Trophoblast cell (in vitro differentiated cells and primary cell): Measurements from ENCODE around the gene MPV17.
A peak's percentile ranks its signal among the peaks of the same experiment; 100 is the strongest.

ENCODE experiments used
- DNase-seq, 2 donors: peaks; one replicate each; pipeline ENCODE4 v3.0.0-alpha.2; 2016
- H2AFZ ChIP-seq: 2 replicates; pipeline ENCODE4 v1.6.1; 2013; ENCODE audit warnings: low read length, moderate library complexity, mild to moderate bottlenecking; ENCODE audit not compliant: insufficient read depth, poor library complexity
- H2AK5ac ChIP-seq: 2 replicates; pipeline ENCODE4 v1.6.1; 2013; ENCODE audit warnings: mild to moderate bottlenecking, low read length
- H2BK120ac ChIP-seq: 2 replicates; pipeline ENCODE4 v1.6.1; 2013; ENCODE audit warnings: low read length, mild to moderate bottlenecking, moderate library complexity; ENCODE audit not compliant: insufficient read depth, poor library complexity
- H2BK12ac ChIP-seq: 2 replicates; pipeline ENCODE4 v1.6.1; 2013; ENCODE audit warnings: mild to moderate bottlenecking, low read length, moderate library complexity
- H2BK5ac ChIP-seq: 2 replicates; pipeline ENCODE4 v1.6.1; 2013; ENCODE audit warnings: low read length, low read depth, moderate library complexity, mild to moderate bottlenecking; ENCODE audit not compliant: poor library complexity
- H3K14ac ChIP-seq: 2 replicates; pipeline ENCODE4 v1.6.1; 2013; ENCODE audit warnings: mild to moderate bottlenecking, low read length
- H3K18ac ChIP-seq: 2 replicates; pipeline ENCODE4 v1.6.1; 2013; ENCODE audit warnings: mild to moderate bottlenecking, low read length
- H3K23ac ChIP-seq: 2 replicates; pipeline ENCODE4 v1.6.1; 2013; ENCODE audit warnings: low read length
- H3K27ac ChIP-seq: 2 replicates; pipeline ENCODE4 v1.5.1; 2013; ENCODE audit warnings: low read depth, mild to moderate bottlenecking, inconsistent platforms, low read length, moderate library complexity
- H3K27me3 ChIP-seq: 2 replicates; pipeline ENCODE4 v1.6.1; 2013; ENCODE audit warnings: inconsistent platforms, mild to moderate bottlenecking, low read length, moderate library complexity; ENCODE audit not compliant: insufficient read depth
- H3K36me3 ChIP-seq, 2 experiments: 1 replicate in 1 of 2; 2 replicates in 1 of 2; pipeline ENCODE4 v1.6.1; 2013; ENCODE audit warnings: low read length in 2 of 2, mild to moderate bottlenecking in 2 of 2, moderate library complexity in 1 of 2; ENCODE audit not compliant: insufficient read depth in 2 of 2, control insufficient read depth in 1 of 2
- H3K4ac ChIP-seq: 2 replicates; pipeline ENCODE4 v1.6.1; 2013; ENCODE audit warnings: low read depth, mild to moderate bottlenecking, low read length, moderate library complexity
- H3K4me1 ChIP-seq, 2 experiments: 1 replicate in 1 of 2; 2 replicates in 1 of 2; pipeline ENCODE4 v1.6.1; 2013; ENCODE audit warnings: low read length in 2 of 2, mild to moderate bottlenecking in 2 of 2, moderate library complexity in 1 of 2; ENCODE audit not compliant: insufficient read depth in 2 of 2, control insufficient read depth in 1 of 2
- H3K4me2 ChIP-seq: 2 replicates; pipeline ENCODE4 v1.6.1; 2013; ENCODE audit warnings: inconsistent platforms, mild to moderate bottlenecking, low read length, moderate library complexity
- H3K4me3 ChIP-seq: 2 replicates; pipeline ENCODE4 v1.5.1; 2013; ENCODE audit warnings: mild to moderate bottlenecking, low read depth, low read length, inconsistent platforms
- H3K79me1 ChIP-seq: one replicate; pipeline ENCODE4 v1.6.1; 2013; ENCODE audit warnings: low read length
- H3K79me2 ChIP-seq: 2 replicates; pipeline ENCODE4 v1.6.1; 2013; ENCODE audit warnings: low read length, mild to moderate bottlenecking; ENCODE audit not compliant: control insufficient read depth, insufficient read depth, poor library complexity
- H3K9ac ChIP-seq: 2 replicates; pipeline ENCODE4 v1.6.1; 2013; ENCODE audit warnings: mild to moderate bottlenecking, low read length
- H3K9me3 ChIP-seq: 2 replicates; pipeline ENCODE4 v1.6.1; 2013; ENCODE audit warnings: low read depth, mild to moderate bottlenecking, control low read depth, inconsistent platforms, low read length; ENCODE audit not compliant: insufficient read depth
- H4K12ac ChIP-seq: 2 replicates; pipeline ENCODE4 v1.6.1; 2013; ENCODE audit warnings: low read depth, mild to moderate bottlenecking, low read length, moderate library complexity
- H4K8ac ChIP-seq: 2 replicates; pipeline ENCODE4 v1.6.1; 2013; ENCODE audit warnings: low read depth, mild to moderate bottlenecking, low read length, moderate library complexity
- H4K91ac ChIP-seq: one replicate; pipeline ENCODE4 v1.6.1; 2013; ENCODE audit warnings: low read depth, mild to moderate bottlenecking, low read length, moderate library complexity
- WGBS: extraction: QIAGEN DNeasy Blood & Tissue Kit; methylation state at CpG from one replicate; pipeline ENCODE4 v1.1.7; 2013; ENCODE audit warnings: missing lambda C conversion rate; ENCODE audit not compliant: insufficient read length, insufficient coverage; ENCODE audit errors: extremely low coverage; 5-methylcytosine and 5-hydroxymethylcytosine counted together

The MPV17 gene

DNA sequence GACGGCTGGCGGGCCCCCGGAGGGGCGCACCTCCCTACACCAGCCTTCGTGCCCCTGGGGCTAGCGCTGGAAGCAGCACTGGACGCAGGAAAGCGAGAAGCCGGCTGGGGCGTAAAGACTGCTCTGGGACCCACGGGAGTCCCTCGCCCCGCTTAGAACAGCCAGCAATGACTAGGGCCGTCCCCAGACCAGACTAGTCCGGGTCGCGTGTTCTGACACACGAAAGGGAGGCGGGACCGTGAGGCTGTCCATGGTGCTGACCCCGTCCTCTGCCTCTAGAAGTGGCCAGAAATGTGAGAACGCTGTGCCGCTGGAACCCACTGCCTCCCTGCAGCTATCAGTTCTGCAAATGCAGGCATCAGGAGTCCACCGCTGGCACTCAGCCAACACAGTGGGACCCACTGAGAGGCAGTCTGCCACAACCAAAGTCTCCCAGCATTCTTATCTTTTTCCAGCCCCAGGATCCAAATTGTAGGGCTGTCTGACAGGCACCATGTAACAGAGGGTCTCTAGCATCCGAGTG is 14.5 kb downstream of the MPV17 start, which contains the start of gene UCN:
TSS of gene UCN (minus strand) at position 87 of the 523 bp plus-strand sequence. CDS start 550 bp downstream, outside the sequence.
- DNase-seq: peak; percentile 46 to 57
- Histone ChIP-seq H3K14ac (no peak within 1 kb of the TSS), H3K79me2 (no peaks in the 10 kb centered on the region), H3K4me2 (peak within 1 kb of the TSS; percentile 42), H2AFZ (no peak within 1 kb of the TSS), H3K4me1 (peaks cover 4 to 10% of the 10 kb centered on the region in 2 experiments), H3K4me3 (no peak within 1 kb of the TSS), H3K27me3 (peaks cover 31% of the 10 kb centered on the region), H2BK12ac (no peak within 1 kb of the TSS), H4K8ac (no peak within 1 kb of the TSS), H2BK5ac (no peak within 1 kb of the TSS), H2BK120ac (no peak within 1 kb of the TSS), H3K9me3 (peaks cover 8% of the 10 kb centered on the region), H3K23ac (no peak within 1 kb of the TSS), H3K79me1 (no peaks in the 10 kb centered on the region), H4K91ac (no peak within 1 kb of the TSS), H3K36me3 (peaks cover 3 to 11% of the 10 kb centered on the region in 2 experiments), H3K9ac (no peak within 1 kb of the TSS), H3K18ac (no peak within 1 kb of the TSS), H4K12ac (no peak within 1 kb of the TSS), H3K27ac (no peak within 1 kb of the TSS), H2AK5ac (no peak within 1 kb of the TSS), H3K4ac (no peak within 1 kb of the TSS)
- no CpG with 5 or more reads among the region's 25 CpGs for WGBS

DNA sequence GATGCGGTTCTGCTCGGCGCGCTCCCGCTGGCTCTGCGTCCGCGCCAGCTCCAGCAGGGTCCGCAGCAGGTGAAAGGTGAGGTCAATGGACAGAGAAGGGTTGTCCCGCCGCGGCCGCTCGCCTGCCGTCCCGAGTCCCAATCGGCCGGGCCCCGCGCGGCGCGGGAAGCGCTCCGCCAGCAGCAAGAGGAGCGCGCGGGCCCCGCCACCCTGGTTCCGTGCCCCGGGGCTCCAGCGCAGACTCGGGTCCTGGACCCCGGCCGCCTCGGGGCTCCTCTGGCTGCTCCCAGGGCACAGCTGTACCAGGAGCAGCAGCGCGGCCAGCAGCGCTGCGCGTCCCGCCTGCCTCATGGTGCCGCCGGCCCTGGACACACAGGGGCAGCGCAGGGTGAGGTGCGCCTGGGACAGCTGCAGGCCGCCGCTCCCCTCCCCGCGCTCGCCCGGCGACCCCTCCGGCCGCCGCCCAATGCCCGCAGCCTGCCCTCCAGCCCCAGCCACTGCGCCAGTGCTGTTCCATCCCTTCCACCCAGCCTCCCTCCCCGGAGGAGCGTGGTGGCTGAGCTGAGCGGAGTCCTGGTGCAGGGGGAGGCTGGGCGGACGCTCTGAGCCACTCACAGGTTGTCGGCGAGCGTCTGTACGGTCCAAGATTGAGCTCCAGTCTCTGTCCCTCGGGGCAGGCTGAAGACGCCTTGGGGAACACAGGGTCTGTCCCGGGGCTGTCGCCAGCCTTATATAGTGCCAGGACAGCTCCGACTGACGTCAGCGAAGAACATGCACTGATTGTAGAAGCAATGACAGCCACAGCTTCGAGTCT is 15.1 kb downstream of the MPV17 start:
- WGBS: no CpG with 5 or more reads among the region's 75 CpGs

DNA sequence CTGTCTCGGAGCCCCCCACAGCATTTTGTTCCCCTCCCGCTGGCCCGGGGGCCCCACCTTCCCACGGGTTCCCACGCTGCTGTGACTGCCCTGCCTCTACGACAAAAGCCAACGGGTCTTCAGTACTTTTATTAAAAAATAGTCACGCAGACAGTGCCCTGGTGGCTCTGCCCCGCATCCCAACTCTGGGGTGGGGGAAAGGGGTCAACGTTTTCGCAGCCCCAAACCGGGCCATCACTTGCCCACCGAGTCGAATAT is 15.7 kb downstream of the MPV17 start:
- Histone ChIP-seq H2BK5ac (no peak overlapping the region), H3K23ac (no peak overlapping the region), H2AFZ (no peak overlapping the region), H4K91ac (no peak overlapping the region), H3K4me3 (no peak overlapping the region), H3K14ac (no peak overlapping the region), H4K12ac (no peak overlapping the region), H2BK12ac (no peak overlapping the region), H3K4ac (no peak overlapping the region), H3K4me1 (peaks cover 0 to 10% of the 10 kb centered on the region in 2 experiments), H2AK5ac (no peak overlapping the region), H3K36me3 (peaks cover 3 to 11% of the 10 kb centered on the region in 2 experiments), H3K79me2 (no peaks in the 10 kb centered on the region), H3K9ac (no peak overlapping the region), H3K27me3 (peaks cover 31% of the 10 kb centered on the region), H3K18ac (no peak overlapping the region), H3K4me2 (no peak overlapping the region), H2BK120ac (no peak overlapping the region), H3K79me1 (no peaks in the 10 kb centered on the region), H3K9me3 (peaks cover 8% of the 10 kb centered on the region), H3K27ac (no peak overlapping the region), H4K8ac (no peak overlapping the region)
- no CpG with 5 or more reads among the region's 14 CpGs for WGBS
- no peak for DNase-seq

More for the DNA sequence above, 15.1 kb downstream of the MPV17 start:
- H2AK5ac ChIP-seq: no peak overlapping the region
- no peak overlapping the region for H3K23ac ChIP-seq
- no peak overlapping the region for H2BK12ac ChIP-seq
- no peak overlapping the region for H3K18ac ChIP-seq
- no peak overlapping the region for H2BK120ac ChIP-seq
- no peak overlapping the region for H2AFZ ChIP-seq
- no peak overlapping the region for H2BK5ac ChIP-seq
- no peak overlapping the region for H3K4ac ChIP-seq
- H3K4me2 ChIP-seq: peak overlapping the region; percentile 42
- H3K9ac ChIP-seq: no peak overlapping the region
- no peak for DNase-seq
- peaks cover 4 to 10% of the 10 kb centered on the region in 2 experiments for H3K4me1 ChIP-seq
- no peak overlapping the region for H4K12ac ChIP-seq
- no peaks in the 10 kb centered on the region for H3K79me1 ChIP-seq
- no peak overlapping the region for H3K4me3 ChIP-seq
- peaks cover 3 to 11% of the 10 kb centered on the region in 2 experiments for H3K36me3 ChIP-seq
- peaks cover 8% of the 10 kb centered on the region for H3K9me3 ChIP-seq
- peaks cover 31% of the 10 kb centered on the region for H3K27me3 ChIP-seq
- H4K8ac ChIP-seq: no peak overlapping the region
- H4K91ac ChIP-seq: no peak overlapping the region
- H3K14ac ChIP-seq: no peak overlapping the region
- no peaks in the 10 kb centered on the region for H3K79me2 ChIP-seq
- H3K27ac ChIP-seq: no peak overlapping the region

DNA sequence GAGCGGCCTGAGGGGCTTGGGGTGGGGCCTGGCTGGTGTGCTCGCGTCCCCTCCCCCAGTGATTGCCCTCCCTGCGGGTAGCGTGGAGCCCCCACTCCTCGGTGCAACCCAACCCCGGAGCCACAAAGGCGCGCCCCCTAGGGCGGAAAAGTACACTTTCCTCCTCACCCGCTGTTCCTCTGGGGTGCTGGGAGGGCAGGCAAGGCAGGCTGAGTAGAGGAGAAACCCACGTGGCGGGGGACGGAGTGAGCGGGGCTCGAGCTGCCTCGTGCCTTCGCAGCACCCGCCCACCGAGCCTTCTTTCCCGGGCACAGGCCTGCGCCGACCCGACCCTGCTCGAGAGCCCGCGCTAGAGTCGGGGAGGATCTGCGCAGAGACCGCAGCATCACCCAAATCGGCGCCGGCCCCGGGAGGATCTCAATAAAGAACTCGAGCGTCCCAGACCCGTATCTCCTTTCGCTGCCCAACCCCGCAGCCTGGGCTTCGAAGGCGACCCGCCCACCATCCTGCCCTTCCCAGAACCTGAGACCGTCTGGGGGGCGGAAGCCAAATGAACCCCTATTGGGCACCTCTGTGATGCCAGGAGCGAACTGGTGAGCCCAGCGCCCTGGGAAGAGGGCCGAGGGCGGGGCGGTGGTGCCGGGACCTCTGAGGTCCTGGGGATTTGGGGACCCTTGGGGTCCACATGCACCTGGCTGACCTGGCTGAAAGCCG is 16.2 kb downstream of the MPV17 start:
- Histone ChIP-seq H4K8ac (no peak overlapping the region), H3K27me3 (peaks cover 31% of the 10 kb centered on the region), H3K4me3 (no peak overlapping the region), H4K12ac (no peak overlapping the region), H3K79me1 (no peaks in the 10 kb centered on the region), H3K18ac (no peak overlapping the region), H3K79me2 (no peaks in the 10 kb centered on the region), H3K4me2 (no peak overlapping the region), H2AK5ac (no peak overlapping the region), H3K4me1 (peaks cover 0 to 10% of the 10 kb centered on the region in 2 experiments), H2AFZ (no peak overlapping the region), H3K23ac (no peak overlapping the region), H3K9ac (no peak overlapping the region), H2BK5ac (no peak overlapping the region), H3K9me3 (peaks cover 8% of the 10 kb centered on the region), H3K14ac (no peak overlapping the region), H3K36me3 (peaks cover 3 to 8% of the 10 kb centered on the region in 2 experiments), H4K91ac (no peak overlapping the region), H3K27ac (no peak overlapping the region), H2BK12ac (no peak overlapping the region), H3K4ac (no peak overlapping the region), H2BK120ac (no peak overlapping the region)
- DNase-seq: no peak
- no CpG with 5 or more reads among the region's 51 CpGs for WGBS
